Astrocyte (in vitro differentiated cells and primary cell): ENCODE measurements around the gene COL23A1.

Source experiments
- CTCF ChIP-seq: IDR thresholded peaks from 2 replicates; pipeline ENCODE4 v1.5.1; 2011; ENCODE audit warnings: low read depth, mild to moderate bottlenecking, inconsistent platforms, low read length, moderate library complexity; ENCODE audit not compliant: insufficient read depth
- EZH2 ChIP-seq: IDR thresholded peaks from 2 replicates; pipeline ENCODE4 v1.6.1; 2012; ENCODE audit warnings: mild to moderate bottlenecking, low read length, inconsistent platforms; ENCODE audit not compliant: insufficient read depth

DNA sequence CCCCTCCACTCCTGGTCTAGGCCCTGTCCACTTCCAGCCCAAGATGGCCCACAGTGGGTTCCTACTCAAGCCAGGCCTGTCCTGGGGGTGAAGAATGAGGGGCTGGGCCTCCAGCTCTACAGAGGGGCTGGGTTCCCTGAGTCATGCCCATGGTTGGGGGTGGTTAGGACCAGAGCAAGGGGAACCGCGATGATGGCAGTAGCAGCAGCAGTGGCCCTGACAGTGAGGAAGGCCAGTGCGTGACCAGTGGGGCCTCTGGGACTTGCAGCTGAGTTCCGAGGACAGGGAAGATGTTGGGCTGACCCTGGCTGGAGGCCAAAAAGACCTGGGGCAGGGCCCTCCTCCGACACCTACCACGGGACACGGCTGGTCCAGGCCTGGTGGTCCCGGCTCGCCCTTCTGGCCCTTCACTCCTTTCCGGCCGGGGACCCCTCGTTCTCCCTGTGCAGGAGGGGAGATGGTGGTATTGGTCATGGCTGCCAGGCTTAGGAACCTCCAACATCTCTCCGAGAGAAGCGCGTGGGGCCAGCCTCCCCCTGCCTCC lies 348.4 kb downstream of the COL23A1 start:
- TF ChIP-seq CTCF (no peak), EZH2 (no peak)
